Measurements from ENCODE around the gene WNT2B. TPM values are rescaled to one million over a fixed set of nuclear protein-coding genes. Genes with fewer than 3 reads are reported as not detected.

Gene WNT2B
- total RNA-seq, 1 donor from 2014 or later = 0.79 TPM

DNA sequence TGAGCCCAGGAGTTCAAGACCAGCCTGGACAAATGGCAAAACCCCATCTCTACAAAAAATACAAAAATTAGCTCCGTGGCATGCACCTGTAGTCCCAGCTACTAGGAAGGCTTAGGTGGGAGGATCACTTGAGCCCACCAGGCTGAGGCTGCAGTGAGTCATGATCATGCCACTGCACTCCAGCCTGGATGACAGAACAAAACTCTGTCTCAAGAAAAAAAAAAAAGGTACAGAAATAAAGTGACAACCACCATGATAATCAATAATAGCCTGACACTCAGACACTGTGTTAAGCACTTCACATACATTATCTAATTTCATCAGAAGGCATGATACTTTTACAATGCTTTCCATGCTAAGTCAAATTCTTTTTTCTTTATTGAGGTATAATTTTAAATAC, 57.0 kb downstream of the WNT2B start:
- no peak for DNase-seq (ENCODE audit: low read depth in 2 of 2)

DNA sequence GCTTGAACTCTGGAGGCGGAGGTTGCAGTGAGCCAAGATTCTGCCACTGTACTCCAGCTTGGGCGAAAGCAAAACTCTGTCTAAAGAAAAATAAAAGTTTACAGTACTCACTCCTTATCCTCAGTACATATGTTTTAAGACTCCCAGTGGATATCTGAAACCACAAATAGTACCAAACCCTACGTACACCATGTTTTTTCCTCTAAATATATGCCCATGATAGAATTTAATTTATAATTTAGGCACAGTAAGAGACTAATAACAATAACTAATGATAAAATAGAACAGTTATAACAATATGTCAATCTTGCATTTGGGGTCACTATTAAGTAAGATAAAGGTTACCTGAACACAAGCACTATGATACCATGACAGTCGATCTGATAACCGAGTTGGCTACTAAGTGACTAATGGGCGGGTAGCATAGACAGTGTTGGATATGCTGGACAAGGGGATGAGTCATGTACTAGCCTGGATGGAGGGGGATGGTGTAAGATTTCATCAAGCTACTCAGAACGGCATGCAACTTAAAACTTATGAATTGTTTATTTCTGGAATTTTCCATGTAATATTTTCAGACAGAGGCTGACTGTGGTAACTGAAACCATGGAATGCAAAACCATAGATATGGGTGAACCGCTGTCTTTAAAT, 66.5 kb downstream of the WNT2B start:
- DNase-seq (ENCODE audit: low read depth in 2 of 2) = peak; percentile 6 to 93

DNA sequence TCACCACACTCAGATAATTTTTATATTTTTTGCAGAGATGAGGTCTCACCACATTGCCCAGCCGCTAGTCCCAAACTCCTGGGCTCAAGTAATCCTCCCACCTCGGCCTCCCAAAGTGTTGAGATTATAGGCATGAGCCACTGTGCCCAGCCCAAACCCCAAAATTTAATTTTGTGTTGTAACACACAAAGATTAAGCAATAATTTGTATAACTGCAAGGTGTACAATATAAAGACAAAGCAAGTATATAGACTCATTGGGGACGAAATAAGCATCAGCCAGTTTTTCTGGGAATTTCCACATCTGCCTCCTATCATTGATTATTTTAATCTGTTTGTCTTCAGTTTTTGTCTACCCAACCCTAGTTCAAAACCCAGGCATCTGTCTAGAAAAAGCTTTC, 67.5 kb downstream of the WNT2B start:
- DNase-seq (ENCODE audit: low read depth in 2 of 2) = no peak

Other genes starting within 250 kb of the WNT2B start
- gene CTTNBP2NL, start 112.8 kb upstream of the WNT2B start, total RNA-seq = 12.6 and 16.9 TPM in 2 replicates
- gene ST7L, start 110.2 kb downstream of the WNT2B start, total RNA-seq = 9.2 and 17.3 TPM in 2 replicates
- gene CAPZA1, start 110.9 kb downstream of the WNT2B start, total RNA-seq = 154 and 166 TPM in 2 replicates
- gene MOV10, start 165.7 kb downstream of the WNT2B start, total RNA-seq = 35.5 and 39.5 TPM in 2 replicates
- gene RHOC, start 198.2 kb downstream of the WNT2B start, total RNA-seq = 538 and 654 TPM in 2 replicates
- 0.65 and 0.79 TPM in 2 replicates for gene PPM1J, start 206.4 kb downstream of the WNT2B start, total RNA-seq